GM18867 (cell line): Measurements from ENCODE around the gene BCAS4.

ENCODE experiments used
- ATAC-seq: cut with Tn5 transposase; IDR thresholded peaks from one replicate; pipeline ENCODE4 v1.9.1; 2021; ENCODE audit warnings: mild to moderate bottlenecking, moderate library complexity; ENCODE audit not compliant: unreplicated experiment

BCAS4 gene

GRCh38 chr20:50820515-50821256 is 25.8 kb downstream of the BCAS4 start:
- no peak for ATAC-seq

GRCh38 chr20:50821257-50821921 is 26.5 kb downstream of the BCAS4 start:
- no peak for ATAC-seq

- peak; percentile 43 for ATAC-seq
Observed at GRCh38 chr20:50821994-50822393, 27.1 kb downstream of the BCAS4 start.

- ATAC-seq: no peak
Observed at GRCh38 chr20:50823319-50823718, 28.5 kb downstream of the BCAS4 start.

GRCh38 chr20:50824137-50824536 is 29.3 kb downstream of the BCAS4 start:
- ATAC-seq: no peak

GRCh38 chr20:50826121-50826520 is 31.3 kb downstream of the BCAS4 start:
- no peak for ATAC-seq

GRCh38 chr20:50828363-50829136 is 33.7 kb downstream of the BCAS4 start:
- ATAC-seq: no peak

- ATAC-seq: no peak
Observed at GRCh38 chr20:50831622-50832021, 36.8 kb downstream of the BCAS4 start.

- ATAC-seq: no peak
Observed at GRCh38 chr20:50834599-50835005, 39.7 kb downstream of the BCAS4 start.

GRCh38 chr20:50837532-50838321 is 42.9 kb downstream of the BCAS4 start:
- ATAC-seq: peak; percentile 60

GRCh38 chr20:50838322-50838625 is 43.4 kb downstream of the BCAS4 start:
- no peak for ATAC-seq

GRCh38 chr20:50838707-50839385 is 44.0 kb downstream of the BCAS4 start:
- ATAC-seq: no peak

GRCh38 chr20:50842821-50843220 is 48.0 kb downstream of the BCAS4 start:
- ATAC-seq: no peak

- ATAC-seq: no peak
Observed at GRCh38 chr20:50843331-50844276, 48.7 kb downstream of the BCAS4 start.

GRCh38 chr20:50844430-50845100 is 49.7 kb downstream of the BCAS4 start:
- peak; percentile 90 for ATAC-seq

- no peak for ATAC-seq
Observed at GRCh38 chr20:50845566-50846215, 50.8 kb downstream of the BCAS4 start.

- ATAC-seq: no peak
Observed at GRCh38 chr20:50848341-50848808, 53.5 kb downstream of the BCAS4 start.
